Glomerular visceral epithelial cell (primary cell): ENCODE data around the gene MERTK.
"Not testable (repeated sequence)": the region's sequence is repeated elsewhere in the genome, so short reads cannot be mapped to it uniquely, and the experiment has no call there.

Experiments
- DNase-seq: peaks from one replicate; pipeline ENCODE4 v3.0.0-alpha.2; 2016; ENCODE audit errors: extremely low spot score

Gene MERTK

DNA sequence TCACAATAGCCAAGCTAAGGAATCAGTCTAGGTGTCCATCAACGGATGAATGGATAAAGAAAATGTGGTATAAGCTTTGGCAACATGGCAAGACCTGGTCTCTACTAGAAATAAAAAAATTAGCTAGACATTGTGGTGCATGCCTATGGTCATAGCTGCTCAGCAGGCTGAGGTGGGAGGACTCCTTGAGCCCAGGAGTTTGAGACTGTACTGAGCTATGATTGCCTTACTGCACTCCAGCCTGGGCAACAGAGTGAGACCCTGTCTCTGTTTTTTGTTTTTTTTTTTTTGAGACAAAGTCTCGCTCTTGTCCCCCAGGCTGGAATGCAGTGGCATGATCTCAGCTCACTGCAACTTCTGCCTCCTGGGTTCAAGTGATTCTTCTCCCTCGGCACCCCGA is 11.6 kb downstream of the MERTK start:
- not testable (repeated sequence) for DNase-seq

DNA sequence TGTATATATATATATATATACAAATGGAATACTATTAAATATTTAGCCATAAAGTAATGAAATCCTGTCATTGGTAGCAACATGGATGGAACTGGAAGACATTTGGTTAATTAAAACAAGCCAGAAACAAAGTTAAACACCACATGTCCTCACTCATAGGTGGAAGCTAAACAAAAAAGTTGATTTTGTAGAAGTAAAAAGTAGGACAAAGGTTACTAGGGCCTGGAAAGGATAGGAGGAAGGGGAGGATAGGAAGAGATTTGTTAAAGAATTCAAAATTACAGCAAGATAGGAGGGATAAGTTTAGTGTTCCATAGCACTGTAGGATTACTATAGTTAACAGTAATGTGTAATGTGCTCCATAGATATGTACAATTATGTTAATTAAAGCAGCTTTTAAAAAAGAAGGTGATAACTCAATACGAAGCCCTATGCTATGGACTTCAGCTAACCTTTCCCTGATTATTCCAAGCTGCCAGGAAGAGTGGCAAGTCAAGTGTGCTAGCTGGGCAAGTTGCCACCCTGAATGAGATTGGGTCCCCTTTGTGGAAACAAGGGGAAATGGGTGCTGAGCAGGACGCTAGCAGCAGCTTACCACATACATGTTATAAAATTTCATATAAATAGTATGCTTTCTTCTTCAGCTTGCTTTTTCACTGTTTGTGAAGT is 12.3 kb downstream of the MERTK start:
- DNase-seq: no peak

DNA sequence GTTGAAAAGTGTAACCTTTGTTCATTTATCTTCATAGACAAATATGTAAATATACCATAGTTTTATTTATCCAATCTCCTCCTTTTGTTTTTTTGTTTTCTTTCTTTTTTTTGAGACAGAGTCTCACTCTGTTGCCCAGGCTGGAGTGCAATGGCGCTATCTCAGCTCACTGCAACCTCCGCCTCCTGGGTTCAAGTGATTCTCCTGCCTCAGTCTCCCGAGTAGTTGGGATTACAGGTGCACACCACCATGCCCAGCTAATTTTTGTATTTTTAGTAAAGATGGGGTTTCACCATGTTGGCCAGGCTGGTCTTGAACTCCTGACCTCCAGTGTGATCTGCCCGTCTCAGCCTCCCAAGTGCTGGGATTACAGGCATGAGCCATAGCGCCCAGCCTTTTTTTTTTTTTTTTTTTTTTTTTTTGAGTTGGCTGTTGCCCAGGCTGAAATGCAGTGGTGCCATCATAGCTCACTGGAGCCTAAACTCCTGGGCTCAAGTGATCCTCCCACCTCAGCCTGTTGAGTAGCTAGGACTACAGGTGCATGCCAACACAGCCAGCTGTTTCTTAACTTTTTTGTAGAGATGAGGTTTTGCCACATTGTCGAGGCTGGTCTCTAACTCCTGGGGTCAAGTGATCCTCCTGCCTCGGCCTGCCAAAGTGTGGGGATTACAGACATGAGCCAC is 13.0 kb downstream of the MERTK start:
- not testable (repeated sequence) for DNase-seq

DNA sequence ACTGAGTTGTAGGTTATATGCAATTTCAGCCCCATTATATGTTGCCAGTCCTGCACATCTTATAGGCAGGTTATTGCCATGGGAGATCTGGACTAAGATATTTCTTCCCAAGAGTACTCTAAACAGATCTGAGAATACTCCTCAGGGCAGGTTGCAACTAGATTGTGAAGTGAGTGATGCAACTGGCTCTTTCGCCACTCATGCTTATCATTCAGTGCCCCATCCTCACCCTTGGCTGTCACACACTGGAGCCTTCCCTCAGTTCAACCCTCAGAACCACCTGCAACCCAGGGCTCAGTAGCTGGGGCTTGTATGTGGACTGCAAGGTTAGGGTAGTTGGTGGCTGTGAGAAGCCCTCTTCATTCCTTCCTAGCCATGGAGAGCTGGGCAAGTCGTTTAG is 14.1 kb downstream of the MERTK start:
- DNase-seq: no peak

DNA sequence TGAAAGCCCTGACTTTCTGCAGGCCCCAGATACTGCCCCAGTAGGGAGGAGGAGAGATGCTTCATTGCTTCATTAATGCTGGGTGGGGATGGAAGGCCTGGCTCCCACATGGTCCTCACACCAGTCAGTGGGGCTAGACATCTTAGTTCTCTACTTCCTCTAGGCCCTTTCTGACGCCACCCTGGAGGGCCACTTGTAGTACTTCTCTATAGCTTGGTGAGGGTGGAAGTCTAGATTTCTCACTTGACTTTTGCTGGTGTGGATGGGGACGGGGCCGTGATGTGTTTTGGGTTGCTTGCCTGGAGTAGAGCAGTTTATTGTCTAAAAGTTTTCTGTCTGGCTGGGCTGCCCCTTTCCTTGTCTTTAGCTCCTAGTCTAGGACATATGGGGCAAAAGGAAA is 18.7 kb downstream of the MERTK start:
- DNase-seq: no peak

DNA sequence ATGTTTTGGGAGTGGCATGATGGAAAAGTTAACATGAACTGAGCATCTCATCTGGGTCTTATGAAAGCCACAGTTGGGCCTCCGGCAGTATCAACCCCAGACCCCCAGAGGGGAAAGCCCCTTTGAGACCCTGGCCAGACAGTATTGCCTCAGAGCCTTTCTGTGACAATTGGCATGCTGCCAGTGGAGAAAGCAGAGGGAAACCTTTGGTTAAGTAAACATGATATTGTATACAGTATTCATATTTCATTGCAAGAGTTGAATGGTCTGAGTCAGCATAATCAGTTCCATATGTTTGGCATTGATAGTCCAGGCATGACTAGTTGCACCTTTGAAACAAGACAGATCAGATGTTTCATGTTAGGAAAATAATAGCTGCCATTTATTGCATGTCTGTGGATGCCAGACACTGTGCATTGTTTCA is 20.0 kb downstream of the MERTK start:
- DNase-seq: no peak

DNA sequence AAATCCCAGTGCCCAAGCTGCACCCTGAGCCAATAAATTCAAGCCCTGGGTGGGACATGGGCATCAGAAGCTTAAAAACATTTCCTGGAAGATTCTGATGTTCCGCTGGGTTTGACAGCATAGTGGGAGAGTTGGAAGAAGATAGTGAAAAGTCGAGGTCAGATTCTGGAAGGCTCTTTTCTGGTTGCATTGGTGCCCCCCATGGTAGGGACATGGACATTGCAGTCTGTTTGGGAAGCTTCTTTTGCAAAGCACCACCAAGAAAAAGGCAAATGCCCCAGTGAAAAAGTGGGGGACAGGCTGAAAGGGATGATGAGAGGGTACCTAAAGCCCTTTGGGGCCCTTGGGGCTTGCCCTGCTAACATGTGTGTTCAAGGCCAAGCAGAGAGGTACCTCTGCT is 21.0 kb downstream of the MERTK start:
- no peak for DNase-seq

DNA sequence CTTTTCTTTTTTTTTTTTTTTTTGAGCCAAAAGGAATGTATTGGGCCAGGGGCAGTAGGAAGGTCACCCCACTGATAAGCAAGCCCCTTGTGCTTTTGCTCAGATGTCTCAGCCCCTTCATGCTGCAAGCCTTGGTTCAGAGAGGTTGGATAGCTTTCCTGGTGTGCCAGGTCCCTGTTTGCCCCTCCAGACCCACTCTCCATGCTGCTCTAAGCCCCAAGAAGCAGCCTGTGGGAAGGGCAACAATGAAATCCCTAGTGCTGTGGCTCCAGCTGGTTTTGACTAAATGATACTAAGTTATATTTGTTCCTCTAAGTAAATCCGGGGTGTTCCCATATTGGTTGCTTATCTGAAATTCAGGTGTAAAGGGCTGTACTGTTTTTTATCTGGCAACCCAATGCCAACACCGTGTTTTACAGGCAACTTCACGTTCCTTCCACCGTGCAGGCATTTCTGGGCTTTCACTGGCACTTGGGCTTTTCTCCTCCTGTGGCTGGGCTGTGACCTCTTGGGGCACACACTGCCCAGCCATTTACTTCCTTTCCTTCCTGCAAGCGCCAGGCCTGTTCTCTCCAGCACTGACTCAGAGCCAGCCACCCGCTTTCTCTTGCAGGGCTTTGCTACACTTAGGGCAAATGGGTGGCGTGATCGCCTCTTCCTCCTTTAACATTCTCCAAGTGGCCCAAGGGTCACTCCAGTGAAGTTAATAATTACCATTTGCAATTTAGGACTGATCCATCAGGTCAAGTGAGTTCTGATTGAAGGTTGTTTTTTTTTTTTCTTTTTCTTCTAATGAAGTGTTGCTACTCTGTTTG is 21.6 kb downstream of the MERTK start:
- peak; percentile 83 for DNase-seq

DNA sequence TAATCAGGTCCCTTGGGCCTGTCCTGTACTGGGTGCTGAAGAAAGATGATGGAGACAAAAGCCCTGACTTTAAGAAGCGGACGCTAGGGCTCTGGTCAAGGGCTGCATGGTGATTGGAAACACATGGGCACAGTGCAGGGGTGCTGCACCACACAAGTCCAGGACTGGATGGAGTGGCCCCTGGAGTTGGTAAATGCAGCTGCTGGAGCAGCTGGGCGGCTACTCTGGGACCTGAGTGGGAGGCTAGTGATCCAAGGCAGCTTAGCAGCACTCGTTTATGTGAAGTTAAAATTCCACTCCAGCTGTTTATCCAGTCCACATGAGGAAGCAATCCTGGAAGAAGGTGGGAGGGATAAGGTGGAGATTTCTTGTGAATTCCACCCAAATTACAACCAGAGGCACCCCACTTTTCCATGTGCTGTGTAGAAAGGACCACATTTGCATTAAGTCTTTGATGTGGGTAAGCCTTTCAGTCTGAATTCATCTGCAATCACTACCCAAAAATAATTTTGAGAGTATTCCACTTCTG is 24.9 kb downstream of the MERTK start:
- DNase-seq: no peak

DNA sequence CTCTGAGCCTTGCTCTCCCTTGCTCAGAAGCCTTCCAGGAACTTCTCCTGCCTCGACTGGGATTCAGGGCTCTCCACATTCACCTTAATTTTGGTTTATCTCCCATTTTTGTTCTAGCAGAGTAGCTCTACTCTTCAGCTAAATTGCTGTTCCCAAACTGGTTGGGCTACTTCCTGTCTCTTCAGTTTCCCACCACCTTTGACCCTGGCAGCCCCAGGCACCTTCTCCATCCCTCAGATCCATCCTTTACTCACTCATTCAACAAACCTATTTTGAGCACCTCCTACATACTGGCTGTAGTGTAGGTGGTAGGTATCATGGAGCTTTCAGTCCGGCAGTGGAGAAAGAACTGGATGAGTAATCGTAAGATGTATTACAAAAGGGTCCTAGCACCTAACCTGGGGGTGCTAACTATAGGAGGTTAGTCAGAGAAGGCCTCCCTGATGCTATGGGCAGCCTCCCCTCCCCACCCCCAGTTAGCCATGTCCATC is 26.3 kb downstream of the MERTK start:
- no peak for DNase-seq

DNA sequence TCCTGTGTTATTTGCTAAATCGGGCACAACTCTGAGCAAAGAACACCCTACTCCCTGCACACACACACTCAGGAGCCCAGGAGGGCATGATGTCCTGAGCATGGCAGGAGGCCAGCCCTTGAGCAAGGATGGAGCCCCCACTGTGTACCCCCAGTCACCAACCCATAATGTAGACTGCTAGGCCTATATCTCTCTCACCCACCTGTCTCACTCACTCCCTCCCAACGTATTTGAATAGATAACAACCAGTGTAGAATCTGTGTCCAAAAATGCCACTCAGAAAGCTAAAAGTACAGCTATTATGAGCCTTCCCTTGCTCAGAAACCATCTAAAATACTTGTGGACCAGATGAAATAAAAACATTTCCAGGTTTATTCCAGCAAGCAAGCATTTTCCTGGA is 29.3 kb downstream of the MERTK start:
- no peak for DNase-seq

DNA sequence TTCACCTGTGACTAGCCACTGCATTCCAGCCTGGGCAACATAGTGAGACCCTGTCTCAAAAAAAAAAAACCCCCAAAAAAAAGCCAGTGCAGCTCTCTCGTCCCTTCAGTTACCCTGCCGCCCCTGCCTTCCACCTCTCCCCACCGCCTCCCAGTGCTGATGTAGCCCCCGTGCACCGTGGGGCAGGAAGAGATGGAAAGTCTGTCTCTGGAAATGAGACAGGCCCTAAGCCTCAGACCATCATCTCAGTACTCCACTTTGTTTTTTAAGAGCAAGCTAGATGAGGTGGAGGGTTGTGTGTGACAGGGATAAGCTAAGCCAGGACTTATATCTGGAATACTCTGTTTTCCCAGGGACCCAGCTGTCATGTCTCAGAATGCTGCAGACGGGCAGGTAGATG is 32.0 kb downstream of the MERTK start:
- no peak for DNase-seq

DNA sequence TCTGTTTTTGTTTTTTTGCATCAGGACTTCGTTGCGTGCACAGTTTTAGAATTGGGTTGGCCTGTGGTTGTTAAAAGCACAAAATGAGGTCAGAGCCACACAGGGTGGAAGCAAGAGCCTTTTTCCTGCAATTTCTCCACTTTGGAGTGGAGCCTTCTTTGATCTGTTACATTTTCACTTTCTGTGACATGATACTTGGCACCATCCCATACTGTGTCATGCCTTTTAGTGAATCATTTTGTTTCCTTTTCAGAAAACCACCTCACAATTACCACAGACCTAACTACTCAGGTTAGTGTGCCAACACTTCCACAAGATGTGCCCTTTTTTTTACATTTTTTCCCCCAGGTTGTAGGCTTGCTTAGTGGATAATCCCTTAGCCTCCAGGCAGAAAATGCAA is 32.5 kb downstream of the MERTK start:
- peak; percentile 86 for DNase-seq

DNA sequence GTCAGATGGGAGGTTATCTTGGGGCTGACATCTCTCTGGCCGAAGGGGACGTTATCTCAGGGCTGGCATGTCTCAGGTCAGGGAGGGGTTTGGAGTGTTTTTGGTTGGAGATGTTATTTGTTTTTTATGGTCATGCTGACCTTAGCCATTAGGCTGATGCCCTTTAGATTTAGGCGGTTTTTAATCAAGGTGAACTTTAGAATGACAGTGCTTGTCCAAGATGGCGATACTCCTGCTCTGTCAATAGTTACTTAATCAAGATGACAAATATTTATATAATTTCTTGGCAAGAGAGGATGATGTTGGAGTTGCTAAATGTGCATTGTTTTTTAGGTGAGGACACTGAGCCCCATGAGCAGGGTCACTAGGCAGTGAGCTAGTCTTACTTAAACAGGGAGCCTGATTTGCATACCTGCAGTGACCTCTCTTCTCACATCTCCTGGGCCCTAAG is 34.5 kb downstream of the MERTK start:
- no peak for DNase-seq

DNA sequence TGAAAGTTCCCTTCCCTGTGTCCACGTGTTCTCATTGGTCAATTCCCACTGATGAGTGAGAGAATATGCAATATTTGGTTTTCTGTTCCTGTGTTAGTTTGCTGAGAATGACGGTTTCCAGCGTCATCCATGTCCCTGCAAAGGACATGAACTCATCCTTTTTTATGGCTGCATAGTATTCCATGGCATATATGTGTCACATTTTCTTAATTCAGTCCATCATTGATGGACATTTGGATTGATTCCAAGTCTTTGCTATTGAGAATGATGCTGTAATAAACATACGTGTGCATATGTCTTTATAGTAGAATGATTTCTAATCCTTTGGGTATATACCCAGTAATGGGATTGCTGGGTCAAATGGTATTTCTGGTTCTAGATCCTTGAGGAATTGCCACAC is 35.5 kb downstream of the MERTK start:
- DNase-seq: not testable (repeated sequence)

DNA sequence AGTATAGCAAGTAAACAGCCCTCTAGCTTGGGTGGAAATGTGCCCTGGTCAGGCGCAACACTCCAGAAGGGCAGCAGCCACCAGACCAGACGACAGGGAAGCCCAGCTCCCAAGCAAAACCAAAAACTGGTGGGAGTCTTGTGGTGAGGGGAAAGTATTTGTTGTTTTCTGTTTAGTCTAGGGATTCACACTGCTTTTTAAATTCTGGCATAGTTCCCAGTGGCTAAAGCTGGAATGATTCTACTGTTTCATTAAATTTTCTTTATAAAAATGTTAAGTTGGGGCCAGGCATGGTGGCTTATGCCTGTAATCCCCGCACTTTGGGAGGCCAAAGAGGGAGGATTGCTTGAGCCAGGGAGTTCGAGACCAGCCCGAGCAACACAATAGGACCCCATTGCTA is 38.5 kb downstream of the MERTK start:
- no peak for DNase-seq

DNA sequence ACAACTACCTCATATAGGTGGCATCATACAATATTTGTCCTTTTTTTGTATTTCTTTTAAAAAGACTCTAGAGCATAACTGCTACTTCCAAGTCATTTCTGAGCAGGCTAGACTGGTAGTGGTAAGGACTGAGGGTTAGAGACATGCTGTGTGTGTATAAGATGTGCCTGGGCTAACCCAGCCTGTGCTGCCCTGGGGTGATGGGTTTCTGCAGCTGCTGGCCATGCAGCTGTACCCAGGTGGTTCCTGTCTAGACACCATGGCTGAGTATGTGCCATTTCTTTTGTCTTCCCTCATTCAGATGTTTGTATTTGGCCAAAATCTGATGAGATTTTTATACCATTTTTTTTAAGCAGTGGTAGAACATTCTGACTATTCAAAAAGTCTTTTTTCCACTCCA is 40.0 kb downstream of the MERTK start:
- no peak for DNase-seq

DNA sequence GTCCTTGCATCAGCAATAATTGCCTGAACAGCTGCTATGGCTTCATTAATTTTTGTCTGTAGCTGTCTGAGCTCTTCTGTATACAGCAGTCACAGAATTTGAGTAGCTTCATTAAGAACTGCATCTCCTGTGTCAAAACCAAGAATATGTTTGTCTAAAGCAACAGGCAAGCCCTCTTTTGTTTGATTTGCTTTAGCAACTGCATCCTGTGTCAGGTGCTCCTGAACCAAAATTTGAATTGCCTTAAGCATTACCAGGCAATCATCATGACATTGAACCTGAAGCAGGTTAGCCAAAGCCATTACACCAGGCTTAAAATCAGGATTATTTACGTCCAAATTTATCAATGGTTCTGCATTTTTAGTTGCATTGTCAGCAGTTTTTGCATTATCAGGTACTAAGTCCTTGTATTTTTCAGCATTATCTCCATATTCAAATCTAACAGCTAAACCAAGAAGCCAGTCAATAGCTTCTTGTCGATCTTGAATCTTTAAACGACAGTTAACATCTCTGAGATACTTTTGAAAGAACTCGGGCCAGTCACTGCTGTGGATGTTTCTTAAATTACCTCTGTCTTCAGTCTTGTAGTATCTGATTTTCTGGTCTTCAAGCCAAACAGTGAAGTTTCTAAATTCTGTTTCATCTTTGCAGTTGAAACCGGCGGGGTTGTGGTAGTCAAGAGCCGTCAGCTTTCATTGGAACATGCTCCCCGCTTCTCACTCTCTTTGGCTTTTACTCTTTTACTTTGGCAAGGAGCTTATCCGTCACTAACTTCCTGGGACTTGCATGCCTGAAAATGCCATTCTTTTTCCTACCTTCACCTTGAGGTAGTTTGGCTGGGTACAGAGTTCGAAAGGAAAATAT is 42.2 kb downstream of the MERTK start:
- no peak for DNase-seq

DNA sequence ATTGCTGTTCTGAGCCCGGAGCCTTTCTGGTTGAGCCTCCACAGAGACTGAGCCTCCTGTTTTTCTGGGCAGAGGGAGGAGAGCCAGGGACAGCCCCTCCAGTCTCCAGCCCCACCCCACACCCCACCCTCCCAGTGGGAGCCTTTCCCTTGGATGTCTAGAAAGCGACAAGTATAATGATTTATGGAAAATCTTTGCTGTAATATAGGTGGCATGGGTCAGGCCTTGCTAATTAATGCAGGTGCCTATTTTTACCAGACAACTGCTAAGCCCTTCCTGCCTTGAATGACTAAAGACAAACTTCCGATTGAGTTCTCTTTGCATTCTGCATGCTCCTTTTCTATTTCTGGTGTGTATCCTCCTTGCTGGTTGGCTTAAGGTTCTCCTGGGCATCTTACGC is 43.1 kb downstream of the MERTK start:
- no peak for DNase-seq

DNA sequence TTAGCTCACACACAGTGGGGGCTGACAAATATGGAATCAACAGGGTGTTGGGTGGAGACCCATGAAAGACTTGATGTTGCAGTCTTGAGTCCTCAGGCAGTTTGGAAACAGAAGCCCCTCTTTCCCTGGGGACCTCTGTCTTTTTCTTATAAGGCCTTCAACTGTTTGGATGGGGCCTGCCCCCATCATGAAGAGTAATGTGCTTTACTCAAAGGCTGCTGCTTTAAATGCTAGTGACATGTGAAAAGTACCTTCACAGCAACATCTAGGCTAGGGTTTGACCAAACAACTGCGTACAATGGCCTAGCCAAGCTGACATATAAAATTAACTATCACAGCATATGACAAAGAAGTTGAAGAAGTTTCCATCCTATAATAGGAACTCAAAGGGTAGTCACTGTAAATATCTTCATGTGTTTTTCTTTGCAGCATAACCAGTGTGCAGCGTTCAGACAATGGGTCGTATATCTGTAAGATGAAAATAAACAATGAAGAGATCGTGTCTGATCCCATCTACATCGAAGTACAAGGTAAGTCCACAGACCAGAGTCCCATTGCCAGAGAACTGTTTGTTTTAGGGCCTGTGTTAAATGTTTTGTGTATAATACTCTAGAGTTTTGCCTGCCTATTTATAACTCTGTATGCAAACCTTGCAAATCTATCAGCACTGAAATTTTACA is 46.3 kb downstream of the MERTK start:
- no peak for DNase-seq
